H9 (cell line): ENCODE measurements around the gene GRAP2. TPM values are rescaled to one million over a fixed set of nuclear protein-coding genes. Genes with fewer than 3 reads are reported as not detected.

ENCODE experiments used
- DNase-seq: peaks from one replicate; pipeline ENCODE4 v3.0.0-alpha.2; 2017
- H2AFZ ChIP-seq: one replicate; pipeline ENCODE4 v1.6.1; 2013; ENCODE audit warnings: mild to moderate bottlenecking, low read length, control low read depth, moderate library complexity
- H2AK5ac ChIP-seq: 2 replicates; pipeline ENCODE4 v1.6.1; 2013; ENCODE audit warnings: low read length, control low read depth, mixed read lengths; ENCODE audit not compliant: insufficient read length
- H2BK120ac ChIP-seq: one replicate; pipeline ENCODE4 v1.6.1; 2013; ENCODE audit warnings: low read depth, mild to moderate bottlenecking, low read length, control low read depth, inconsistent platforms; ENCODE audit not compliant: poor library complexity, severe bottlenecking
- H2BK12ac ChIP-seq: 2 replicates; pipeline ENCODE4 v1.6.1; 2013; ENCODE audit warnings: low read length, control low read depth, mixed read lengths, low read depth; ENCODE audit not compliant: insufficient read length
- H2BK15ac ChIP-seq: 2 replicates; pipeline ENCODE4 v1.6.1; 2013; ENCODE audit warnings: low read depth, low read length, control low read depth
- H2BK20ac ChIP-seq: one replicate; pipeline ENCODE4 v1.6.1; 2013; ENCODE audit warnings: low read depth, mild to moderate bottlenecking, low read length, control low read depth, inconsistent platforms; ENCODE audit not compliant: poor library complexity, severe bottlenecking
- H2BK5ac ChIP-seq: 2 replicates; pipeline ENCODE4 v1.6.1; 2013; ENCODE audit warnings: low read length, control low read depth, mixed read lengths; ENCODE audit not compliant: insufficient read length
- H3K14ac ChIP-seq: 2 replicates; pipeline ENCODE4 v1.6.1; 2013; ENCODE audit warnings: low read length, control low read depth; ENCODE audit not compliant: insufficient read depth
- H3K18ac ChIP-seq: 2 replicates; pipeline ENCODE4 v1.6.1; 2013; ENCODE audit warnings: low read depth, mild to moderate bottlenecking, mixed read lengths, low read length, control low read depth; ENCODE audit not compliant: insufficient read length
- H3K23ac ChIP-seq: 2 replicates; pipeline ENCODE4 v1.6.1; 2013; ENCODE audit warnings: low read length, control low read depth, mixed read lengths, low read depth; ENCODE audit not compliant: insufficient read length
- H3K23me2 ChIP-seq: 2 replicates; pipeline ENCODE4 v1.6.1; 2013; ENCODE audit warnings: low read depth, mild to moderate bottlenecking, mixed read lengths, low read length, control low read depth; ENCODE audit not compliant: insufficient read length, poor library complexity, severe bottlenecking
- H3K27ac ChIP-seq: 2 replicates; pipeline ENCODE4 v1.5.1; 2013; ENCODE audit warnings: low read length, control low read depth, mixed read lengths, low read depth; ENCODE audit not compliant: insufficient read length
- H3K27me3 ChIP-seq: 2 replicates; pipeline ENCODE4 v1.6.1; 2013; ENCODE audit warnings: low read length, control low read depth, inconsistent platforms; ENCODE audit not compliant: insufficient read depth
- H3K4ac ChIP-seq: 2 replicates; pipeline ENCODE4 v1.6.1; 2013; ENCODE audit warnings: low read depth, mild to moderate bottlenecking, control low read depth, inconsistent platforms, low read length, moderate library complexity
- H3K4me1 ChIP-seq: 2 replicates; pipeline ENCODE4 v1.6.1; 2013; ENCODE audit warnings: low read length, control low read depth, inconsistent platforms; ENCODE audit not compliant: insufficient read depth
- H3K4me2 ChIP-seq: 2 replicates; pipeline ENCODE4 v1.6.1; 2013; ENCODE audit warnings: low read length, control low read depth, mixed read lengths; ENCODE audit not compliant: insufficient read length, insufficient read depth
- H3K56ac ChIP-seq: 2 replicates; pipeline ENCODE4 v1.6.1; 2013; ENCODE audit warnings: low read depth, mild to moderate bottlenecking, mixed read lengths, low read length, control low read depth; ENCODE audit not compliant: insufficient read length
- H3K79me1 ChIP-seq: 2 replicates; pipeline ENCODE4 v1.6.1; 2013; ENCODE audit warnings: low read depth, mild to moderate bottlenecking, moderate library complexity, low read length, control low read depth, inconsistent platforms; ENCODE audit not compliant: insufficient read depth, poor library complexity, severe bottlenecking
- H3K79me2 ChIP-seq: 2 replicates; pipeline ENCODE4 v1.6.1; 2013; ENCODE audit warnings: low read length, control low read depth, inconsistent platforms; ENCODE audit not compliant: insufficient read depth
- H3K9ac ChIP-seq: 2 replicates; pipeline ENCODE4 v1.6.1; 2013; ENCODE audit warnings: low read length, control low read depth, mixed read lengths; ENCODE audit not compliant: insufficient read length; ENCODE audit errors: extremely low read depth
- H3K9me3 ChIP-seq: one replicate; pipeline ENCODE4 v1.6.1; 2013; ENCODE audit warnings: low read depth, low read length, inconsistent platforms; ENCODE audit not compliant: control insufficient read depth
- H3T11ph ChIP-seq: one replicate; pipeline ENCODE4 v1.6.1; 2013; ENCODE audit warnings: mild to moderate bottlenecking, low read length, control low read depth, inconsistent platforms
- H4K20me1 ChIP-seq: one replicate; pipeline ENCODE4 v1.6.1; 2013; ENCODE audit not compliant: control insufficient read depth, insufficient read length, insufficient read depth
- H4K5ac ChIP-seq: 2 replicates; pipeline ENCODE4 v1.6.1; 2013; ENCODE audit warnings: low read depth, mild to moderate bottlenecking, mixed read lengths, low read length, control low read depth; ENCODE audit not compliant: insufficient read length
- H4K8ac ChIP-seq: replicated peaks from 2 replicates; pipeline ENCODE4 v1.6.1; 2013; ENCODE audit warnings: low read length, control low read depth, mixed read lengths, low read depth; ENCODE audit not compliant: insufficient read length
- H4K91ac ChIP-seq: 2 replicates; pipeline ENCODE4 v1.6.1; 2013; ENCODE audit warnings: low read depth, mild to moderate bottlenecking, moderate library complexity, mixed read lengths, low read length, control low read depth; ENCODE audit not compliant: insufficient read length
- H3K27ac Mint-ChIP-seq, 3 experiments: 2 replicates in 2 of 3; 3 replicates in 1 of 3; pipeline ENCODE4 v1.8.0; 2020 to 2021; ENCODE audit warnings: mixed read lengths in 3 of 3, mild to moderate bottlenecking in 1 of 3, moderate library complexity in 1 of 3
- H3K27me3 Mint-ChIP-seq: 2 replicates; pipeline ENCODE4 v1.8.0; 2021; ENCODE audit warnings: low read depth, mild to moderate bottlenecking, moderate library complexity, mixed read lengths
- H3K36me3 Mint-ChIP-seq, 3 experiments: 2 replicates in 2 of 3; 3 replicates in 1 of 3; pipeline ENCODE4 v1.8.0; 2020 to 2021; ENCODE audit warnings: low read depth in 3 of 3, mixed read lengths in 3 of 3; ENCODE audit not compliant: insufficient read depth in 1 of 3
- H3K4me1 Mint-ChIP-seq, 2 experiments: 2 replicates each; pipeline ENCODE4 v1.8.0; 2020; ENCODE audit warnings: mixed read lengths in 2 of 2
- H3K4me3 Mint-ChIP-seq, 2 experiments: 2 replicates in 1 of 2; 3 replicates in 1 of 2; pipeline ENCODE4 v1.8.0; 2020 to 2021; ENCODE audit warnings: mild to moderate bottlenecking in 2 of 2, mixed read lengths in 2 of 2, moderate library complexity in 1 of 2
- H3K9me3 Mint-ChIP-seq, 2 experiments: 2 replicates in 1 of 2; 3 replicates in 1 of 2; pipeline ENCODE4 v1.8.0; 2020; ENCODE audit warnings: mild to moderate bottlenecking in 2 of 2, mixed read lengths in 2 of 2, moderate library complexity in 1 of 2
- CTCF ChIP-seq: fragments of 200-600 bp; sonication (generic); conservative IDR thresholded peaks from 3 replicates; pipeline ENCODE4 v1.8.0; 2021; ENCODE audit warnings: antibody characterized with exemption, mild to moderate bottlenecking
- WGBS: extraction: QIAGEN DNeasy Blood & Tissue Kit; methylation state at CpG from one replicate; pipeline ENCODE4 v1.1.7; 2013; ENCODE audit warnings: missing lambda C conversion rate, low lambda C conversion rate, mixed read lengths; ENCODE audit not compliant: insufficient read length; ENCODE audit errors: extremely low coverage; 5-methylcytosine and 5-hydroxymethylcytosine counted together
- total RNA-seq: library from RNA; stranded (reverse); gene quantifications from 2 replicates; pipeline ENCODE4 v1.2.1, GENCODE V29; 2021

GRAP2 gene
- total RNA-seq, 1 experiment from 2014 or later: not detected

- no peak for TF ChIP-seq CTCF
- no peak overlapping the region for H2BK12ac ChIP-seq
- no peak overlapping the region for H3K18ac ChIP-seq
- no peak overlapping the region for H4K5ac ChIP-seq
- Mint-ChIP-seq H3K4me1 (peaks cover 16 to 33% of the 10 kb centered on the region in 2 experiments), H3K36me3 (no peaks in the 10 kb centered on the region), H3K27ac (no peak overlapping the region), H3K4me3 (no peak overlapping the region), H3K9me3 (no peaks in the 10 kb centered on the region), H3K27me3 (peaks cover 7% of the 10 kb centered on the region)
- H2AFZ ChIP-seq: no peak overlapping the region
- no peaks in the 10 kb centered on the region for H3K9me3 ChIP-seq
- H3K23ac ChIP-seq: no peak overlapping the region
- H2BK120ac ChIP-seq: no peak overlapping the region
- no peak overlapping the region for H3K56ac ChIP-seq
- H3K4me2 ChIP-seq: no peak overlapping the region
- H2AK5ac ChIP-seq: no peak overlapping the region
- no CpG with 5 or more reads among the region's 9 CpGs for WGBS
- H3K4me1 ChIP-seq: no peaks in the 10 kb centered on the region
- H3K27me3 ChIP-seq: no peaks in the 10 kb centered on the region
- H3K79me1 ChIP-seq: no peaks in the 10 kb centered on the region
- H3K27ac ChIP-seq: no peak overlapping the region
- H3K14ac ChIP-seq: no peak overlapping the region
- H4K91ac ChIP-seq: no peak overlapping the region
- no peak overlapping the region for H3T11ph ChIP-seq
- H2BK20ac ChIP-seq: no peak overlapping the region
- no peaks in the 10 kb centered on the region for H4K20me1 ChIP-seq
- no peaks in the 10 kb centered on the region for H3K23me2 ChIP-seq
- no peak overlapping the region for H3K4ac ChIP-seq
- DNase-seq: no peak
- H3K9ac ChIP-seq: no peak overlapping the region
- H2BK15ac ChIP-seq: no peak overlapping the region
- H3K79me2 ChIP-seq: no peaks in the 10 kb centered on the region
- H4K8ac ChIP-seq: no peak overlapping the region
- H2BK5ac ChIP-seq: no peak overlapping the region
Measured at GRCh38 chr22:39910876-39911613, 10.2 kb downstream of the GRAP2 start.
